Trophoblast cell (in vitro differentiated cells and primary cell): Measurements from ENCODE around the gene LTBP4.

Experiments
- DNase-seq, 2 donors: peaks; one replicate each; pipeline ENCODE4 v3.0.0-alpha.2; 2016
- H2AFZ ChIP-seq: 2 replicates; pipeline ENCODE4 v1.6.1; 2013; ENCODE audit warnings: low read length, moderate library complexity, mild to moderate bottlenecking; ENCODE audit not compliant: insufficient read depth, poor library complexity
- H2AK5ac ChIP-seq: 2 replicates; pipeline ENCODE4 v1.6.1; 2013; ENCODE audit warnings: mild to moderate bottlenecking, low read length
- H2BK120ac ChIP-seq: 2 replicates; pipeline ENCODE4 v1.6.1; 2013; ENCODE audit warnings: low read length, mild to moderate bottlenecking, moderate library complexity; ENCODE audit not compliant: insufficient read depth, poor library complexity
- H2BK12ac ChIP-seq: 2 replicates; pipeline ENCODE4 v1.6.1; 2013; ENCODE audit warnings: mild to moderate bottlenecking, low read length, moderate library complexity
- H2BK5ac ChIP-seq: 2 replicates; pipeline ENCODE4 v1.6.1; 2013; ENCODE audit warnings: low read length, low read depth, moderate library complexity, mild to moderate bottlenecking; ENCODE audit not compliant: poor library complexity
- H3K14ac ChIP-seq: 2 replicates; pipeline ENCODE4 v1.6.1; 2013; ENCODE audit warnings: mild to moderate bottlenecking, low read length
- H3K18ac ChIP-seq: 2 replicates; pipeline ENCODE4 v1.6.1; 2013; ENCODE audit warnings: mild to moderate bottlenecking, low read length
- H3K23ac ChIP-seq: 2 replicates; pipeline ENCODE4 v1.6.1; 2013; ENCODE audit warnings: low read length
- H3K27ac ChIP-seq: 2 replicates; pipeline ENCODE4 v1.5.1; 2013; ENCODE audit warnings: low read depth, mild to moderate bottlenecking, inconsistent platforms, low read length, moderate library complexity
- H3K27me3 ChIP-seq: 2 replicates; pipeline ENCODE4 v1.6.1; 2013; ENCODE audit warnings: inconsistent platforms, mild to moderate bottlenecking, low read length, moderate library complexity; ENCODE audit not compliant: insufficient read depth
- H3K36me3 ChIP-seq, 2 experiments: 1 replicate in 1 of 2; 2 replicates in 1 of 2; pipeline ENCODE4 v1.6.1; 2013; ENCODE audit warnings: low read length in 2 of 2, mild to moderate bottlenecking in 2 of 2, moderate library complexity in 1 of 2; ENCODE audit not compliant: insufficient read depth in 2 of 2, control insufficient read depth in 1 of 2
- H3K4ac ChIP-seq: 2 replicates; pipeline ENCODE4 v1.6.1; 2013; ENCODE audit warnings: low read depth, mild to moderate bottlenecking, low read length, moderate library complexity
- H3K4me1 ChIP-seq, 2 experiments: 1 replicate in 1 of 2; 2 replicates in 1 of 2; pipeline ENCODE4 v1.6.1; 2013; ENCODE audit warnings: low read length in 2 of 2, mild to moderate bottlenecking in 2 of 2, moderate library complexity in 1 of 2; ENCODE audit not compliant: insufficient read depth in 2 of 2, control insufficient read depth in 1 of 2
- H3K4me2 ChIP-seq: 2 replicates; pipeline ENCODE4 v1.6.1; 2013; ENCODE audit warnings: inconsistent platforms, mild to moderate bottlenecking, low read length, moderate library complexity
- H3K4me3 ChIP-seq: 2 replicates; pipeline ENCODE4 v1.5.1; 2013; ENCODE audit warnings: mild to moderate bottlenecking, low read depth, low read length, inconsistent platforms
- H3K79me1 ChIP-seq: one replicate; pipeline ENCODE4 v1.6.1; 2013; ENCODE audit warnings: low read length
- H3K79me2 ChIP-seq: 2 replicates; pipeline ENCODE4 v1.6.1; 2013; ENCODE audit warnings: low read length, mild to moderate bottlenecking; ENCODE audit not compliant: control insufficient read depth, insufficient read depth, poor library complexity
- H3K9ac ChIP-seq: 2 replicates; pipeline ENCODE4 v1.6.1; 2013; ENCODE audit warnings: mild to moderate bottlenecking, low read length
- H3K9me3 ChIP-seq: 2 replicates; pipeline ENCODE4 v1.6.1; 2013; ENCODE audit warnings: low read depth, mild to moderate bottlenecking, control low read depth, inconsistent platforms, low read length; ENCODE audit not compliant: insufficient read depth
- H4K12ac ChIP-seq: 2 replicates; pipeline ENCODE4 v1.6.1; 2013; ENCODE audit warnings: low read depth, mild to moderate bottlenecking, low read length, moderate library complexity
- H4K8ac ChIP-seq: 2 replicates; pipeline ENCODE4 v1.6.1; 2013; ENCODE audit warnings: low read depth, mild to moderate bottlenecking, low read length, moderate library complexity
- H4K91ac ChIP-seq: one replicate; pipeline ENCODE4 v1.6.1; 2013; ENCODE audit warnings: low read depth, mild to moderate bottlenecking, low read length, moderate library complexity
- WGBS: extraction: QIAGEN DNeasy Blood & Tissue Kit; methylation state at CpG from one replicate; pipeline ENCODE4 v1.1.7; 2013; ENCODE audit warnings: missing lambda C conversion rate; ENCODE audit not compliant: insufficient read length, insufficient coverage; ENCODE audit errors: extremely low coverage; 5-methylcytosine and 5-hydroxymethylcytosine counted together

Gene LTBP4

DNA sequence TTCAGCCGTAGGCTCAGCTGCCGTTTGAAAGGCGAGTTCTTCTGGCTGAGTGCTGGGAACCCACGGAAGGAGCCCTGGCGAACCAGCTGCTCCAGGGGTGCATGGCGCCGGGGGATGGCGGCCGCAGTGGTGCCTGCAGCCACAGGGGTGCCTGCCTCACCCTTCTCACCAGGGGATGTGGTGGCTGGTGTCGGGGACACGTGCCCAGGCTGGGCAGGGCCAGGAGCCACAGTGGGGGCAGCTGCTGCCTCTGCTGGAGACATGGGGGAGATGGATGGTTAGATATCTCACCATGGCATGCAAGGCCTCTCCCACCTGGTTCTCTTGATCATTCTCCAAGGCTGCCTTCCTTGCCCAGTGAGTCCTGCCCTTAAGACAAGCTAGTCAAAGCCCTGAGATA, 72.2 kb downstream of the LTBP4 start:
- Histone ChIP-seq H4K91ac (no peak overlapping the region), H2BK5ac (no peak overlapping the region), H2BK120ac (no peak overlapping the region), H3K4ac (no peak overlapping the region), H3K14ac (no peak overlapping the region), H4K12ac (no peak overlapping the region), H4K8ac (no peak overlapping the region), H2AFZ (no peak overlapping the region), H3K4me3 (no peak overlapping the region), H2BK12ac (no peak overlapping the region), H3K4me2 (no peak overlapping the region), H3K18ac (no peak overlapping the region), H3K79me1 (no peaks in the 10 kb centered on the region), H3K9me3 (peaks cover 3% of the 10 kb centered on the region), H2AK5ac (no peak overlapping the region), H3K9ac (no peak overlapping the region), H3K23ac (no peak overlapping the region), H3K36me3 (peaks cover 50 to 74% of the 10 kb centered on the region in 2 experiments), H3K27me3 (no peaks in the 10 kb centered on the region), H3K79me2 (no peaks in the 10 kb centered on the region), H3K4me1 (no peaks in the 10 kb centered on the region), H3K27ac (no peak overlapping the region)
- no peak for DNase-seq
- WGBS = no CpG with 5 or more reads among the region's 11 CpGs

DNA sequence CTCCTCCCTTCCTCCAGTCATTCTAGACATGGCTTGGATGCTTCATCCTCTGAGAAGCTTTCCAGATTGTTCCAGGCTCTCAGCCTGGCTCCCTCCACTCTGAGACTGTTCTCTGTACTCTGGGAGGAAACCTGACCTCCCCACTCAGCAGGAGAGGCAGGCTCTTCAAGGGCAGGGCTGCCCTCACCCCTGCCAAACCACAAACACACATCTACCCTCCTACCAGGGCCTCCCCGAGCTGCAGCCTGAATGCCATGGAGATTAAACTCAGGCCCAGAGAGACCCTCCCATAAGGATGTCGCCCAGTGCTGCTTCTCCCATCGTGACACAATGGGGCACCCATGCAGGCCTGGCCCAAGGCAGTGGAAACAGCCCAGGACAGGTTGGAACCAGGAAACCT, 73.1 kb downstream of the LTBP4 start:
- WGBS = no CpG with 5 or more reads among the region's 3 CpGs
- H3K18ac ChIP-seq = no peak overlapping the region
- no peak overlapping the region for H2AK5ac ChIP-seq
- no peak overlapping the region for H4K8ac ChIP-seq
- no peak overlapping the region for H4K91ac ChIP-seq
- H2BK5ac ChIP-seq = no peak overlapping the region
- H3K36me3 ChIP-seq = peaks cover 56 to 75% of the 10 kb centered on the region in 2 experiments
- no peaks in the 10 kb centered on the region for H3K4me1 ChIP-seq
- H3K14ac ChIP-seq = no peak overlapping the region
- no peak overlapping the region for H3K4ac ChIP-seq
- peaks cover 3% of the 10 kb centered on the region for H3K9me3 ChIP-seq
- no peak overlapping the region for H3K4me3 ChIP-seq
- no peak for DNase-seq
- no peaks in the 10 kb centered on the region for H3K79me2 ChIP-seq
- no peaks in the 10 kb centered on the region for H3K79me1 ChIP-seq
- H3K27me3 ChIP-seq = no peaks in the 10 kb centered on the region
- H3K27ac ChIP-seq = no peak overlapping the region
- no peak overlapping the region for H2AFZ ChIP-seq
- no peak overlapping the region for H2BK12ac ChIP-seq
- H4K12ac ChIP-seq = no peak overlapping the region
- H3K23ac ChIP-seq = no peak overlapping the region
- no peak overlapping the region for H3K4me2 ChIP-seq
- no peak overlapping the region for H2BK120ac ChIP-seq
- no peak overlapping the region for H3K9ac ChIP-seq

DNA sequence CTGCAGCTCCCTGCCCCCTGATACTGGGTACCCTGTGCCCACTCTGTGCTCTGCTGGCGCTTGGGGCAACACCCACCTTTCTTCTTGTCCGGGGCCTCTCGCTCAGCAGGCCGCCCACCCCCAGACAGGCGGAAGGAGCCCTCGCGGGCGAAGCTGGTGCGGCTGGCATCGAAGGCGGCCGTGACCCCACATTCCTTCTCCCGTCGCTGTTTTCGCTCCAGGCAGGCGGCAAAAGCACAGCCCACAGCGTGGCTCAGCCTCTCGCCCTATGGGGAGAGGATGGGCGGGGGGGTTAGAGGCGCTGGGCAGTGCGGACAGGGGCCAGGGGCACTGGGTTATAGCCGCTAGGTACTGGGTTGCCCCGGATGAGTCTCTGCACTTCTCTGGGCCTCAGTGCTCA, 76.0 kb downstream of the LTBP4 start:
- no peak overlapping the region for H3K23ac ChIP-seq

More for the DNA sequence above, 76.0 kb downstream of the LTBP4 start:
- no peak overlapping the region for H3K4me3 ChIP-seq
- H3K27ac ChIP-seq = no peak overlapping the region
- no peak overlapping the region for H2BK120ac ChIP-seq
- H4K91ac ChIP-seq = no peak overlapping the region
- no peaks in the 10 kb centered on the region for H3K27me3 ChIP-seq
- H3K79me2 ChIP-seq = no peaks in the 10 kb centered on the region
- no peak overlapping the region for H3K4me2 ChIP-seq
- no peaks in the 10 kb centered on the region for H3K4me1 ChIP-seq
- no peak overlapping the region for H3K9ac ChIP-seq
- no peak overlapping the region for H4K12ac ChIP-seq
- no peak overlapping the region for H2AFZ ChIP-seq
- no peaks in the 10 kb centered on the region for H3K79me1 ChIP-seq
- no peak overlapping the region for H3K18ac ChIP-seq
- H3K14ac ChIP-seq = no peak overlapping the region
- peaks cover 3% of the 10 kb centered on the region for H3K9me3 ChIP-seq
- DNase-seq = no peak
- WGBS = no CpG with 5 or more reads among the region's 23 CpGs
- H3K4ac ChIP-seq = no peak overlapping the region
- H4K8ac ChIP-seq = no peak overlapping the region
- peaks cover 45 to 62% of the 10 kb centered on the region in 2 experiments for H3K36me3 ChIP-seq
- H2BK12ac ChIP-seq = no peak overlapping the region
- no peak overlapping the region for H2BK5ac ChIP-seq
- H2AK5ac ChIP-seq = no peak overlapping the region
